Left renal cortex interstitium (tissue), 4 donors: Measurements from ENCODE around the gene DYNLT2. TPM values are rescaled to one million over a fixed set of nuclear protein-coding genes. Genes with fewer than 3 reads are reported as not detected.
"Not testable (repeated sequence)": the region's sequence is repeated elsewhere in the genome, so short reads cannot be mapped to it uniquely, and the experiment has no call there.

Experiments
- DNase-seq, 4 donors: peaks; one replicate each; pipeline ENCODE4 v3.0.0-alpha.2; 2013; ENCODE audit warnings: low read depth in 4 of 4, low spot score in 2 of 4, missing footprints in 1 of 4
- polyA plus RNA-seq, 4 donors: library from polyadenylated mRNA; unstranded; fragments of 120-200 nt; gene quantifications; one replicate each; pipeline ENCODE4 v1.2.1, GENCODE V29; 2013; ENCODE audit not compliant: insufficient read length in 4 of 4

DYNLT2 gene
- polyA plus RNA-seq, 4 donors, result 6.5 to 10.9 (median 7.8) TPM

- DNase-seq, result no peak
Observed at GRCh38 chr6:169783971-169784820, 32.8 kb upstream of the DYNLT2 start.

- DNase-seq, result no peak
Observed at GRCh38 chr6:169783401-169783800, 32.0 kb upstream of the DYNLT2 start.

GRCh38 chr6:169782966-169783365, 31.6 kb upstream of the DYNLT2 start:
- DNase-seq, result no peak

DNA sequence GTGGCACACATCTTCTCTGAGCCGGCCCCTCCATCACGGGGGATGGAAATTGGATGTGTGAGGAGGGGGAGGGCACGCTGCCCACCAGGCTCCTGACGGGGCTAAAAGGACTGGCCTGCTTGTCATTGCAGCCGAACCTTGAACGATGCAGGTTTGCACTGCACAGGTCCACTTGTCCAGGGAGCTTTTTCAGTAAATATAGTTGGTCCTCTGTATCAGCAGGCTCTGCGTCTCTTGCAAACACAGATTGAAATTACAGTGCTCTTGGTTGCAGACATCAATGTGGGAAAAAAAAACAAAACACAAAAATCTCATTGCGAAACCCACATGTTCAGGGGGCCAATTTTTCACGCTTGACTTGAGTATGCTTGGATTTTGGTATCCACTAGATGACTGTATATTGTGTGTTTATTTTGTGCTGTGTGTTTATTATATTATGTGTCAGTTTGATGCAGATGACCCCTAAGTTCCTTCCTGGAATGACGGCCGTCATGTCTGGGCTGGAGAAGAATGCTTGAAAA, 29.3 kb upstream of the DYNLT2 start:
- DNase-seq, result no peak

- DNase-seq, result no peak
Observed at GRCh38 chr6:169779896-169780295, 28.5 kb upstream of the DYNLT2 start.

- no peak for DNase-seq
Observed at GRCh38 chr6:169779092-169779815, 27.9 kb upstream of the DYNLT2 start.

DNA sequence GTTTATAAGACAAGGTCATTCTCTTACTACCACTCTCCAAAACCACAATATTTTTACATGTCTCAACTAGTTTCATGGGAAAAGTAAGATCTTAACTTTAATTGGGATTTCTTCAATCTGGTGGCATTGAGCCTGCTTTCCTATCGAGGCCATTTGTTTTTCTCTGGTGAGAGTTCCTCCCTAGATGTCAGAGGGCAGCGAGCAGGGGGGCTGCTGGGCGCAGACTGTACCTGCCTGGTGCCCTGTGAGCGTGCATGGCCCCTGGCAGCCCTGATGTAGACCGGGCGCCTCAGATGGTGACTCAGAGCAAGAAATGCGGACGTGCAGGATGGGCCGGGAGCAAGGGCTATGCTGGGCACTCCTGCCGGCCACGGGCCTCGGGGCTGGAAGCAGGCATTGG, 27.3 kb upstream of the DYNLT2 start:
- no peak for DNase-seq

DNA sequence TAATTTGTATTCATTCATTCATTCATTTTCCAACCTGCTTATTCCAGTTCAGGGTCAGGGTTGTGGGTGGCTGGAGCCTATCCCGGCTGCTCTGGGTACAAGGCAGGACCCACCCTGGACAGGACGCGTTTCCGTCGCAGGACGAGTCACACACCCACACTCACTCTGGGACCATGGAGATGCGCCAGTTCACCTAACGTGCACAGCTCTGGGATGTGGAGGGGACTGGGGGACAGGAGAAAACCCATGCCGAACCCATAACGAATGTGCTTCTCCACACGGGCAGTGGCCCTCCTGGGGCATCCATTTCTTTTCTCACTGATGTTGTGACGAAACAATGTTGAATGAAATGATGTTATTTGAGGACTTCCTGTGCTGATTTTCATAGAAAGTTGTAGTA, 26.5 kb upstream of the DYNLT2 start:
- no peak for DNase-seq

GRCh38 chr6:169776379-169776778, 25.0 kb upstream of the DYNLT2 start:
- DNase-seq, result no peak

GRCh38 chr6:169775321-169775720, 23.9 kb upstream of the DYNLT2 start:
- DNase-seq, result no peak

- DNase-seq, result no peak
Observed at GRCh38 chr6:169774347-169774746, 23.0 kb upstream of the DYNLT2 start.

DNA sequence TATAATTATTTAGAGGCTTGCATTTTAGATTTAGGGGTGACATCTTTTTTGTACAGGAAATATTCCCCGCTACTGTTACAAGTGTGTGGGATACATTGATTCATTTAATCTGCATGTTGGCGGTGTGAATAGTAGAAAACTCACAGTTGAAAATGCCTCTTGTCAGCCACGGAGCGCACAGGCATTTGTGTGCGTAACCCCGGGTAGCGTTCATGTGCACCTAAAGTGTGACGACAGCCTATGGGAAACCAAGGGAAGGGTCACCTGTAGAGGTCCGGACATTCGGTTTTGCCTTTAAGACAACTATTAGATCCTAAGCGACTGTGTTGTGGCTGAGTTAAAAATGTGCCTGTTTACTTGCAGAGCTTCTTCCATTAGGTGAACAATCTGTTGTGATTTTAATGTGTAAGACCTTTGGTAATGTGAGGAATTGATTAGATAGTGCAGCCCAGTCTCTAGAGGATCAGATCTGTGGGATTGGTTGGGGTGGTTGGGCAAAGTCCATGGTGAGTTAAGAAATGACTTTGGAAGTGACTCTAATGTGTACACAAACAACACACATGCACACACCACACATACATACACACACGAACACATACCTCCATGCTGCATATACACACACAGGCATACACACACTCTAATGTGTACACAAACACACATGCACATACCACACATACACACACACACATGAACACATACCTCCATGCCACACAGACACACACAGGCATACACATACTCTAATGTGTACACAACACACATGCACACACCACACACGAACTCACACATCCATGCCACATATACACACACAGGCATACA, 15.8 kb upstream of the DYNLT2 start:
- no peak for DNase-seq

- no peak for DNase-seq
Observed at GRCh38 chr6:169766232-169766631, 14.9 kb upstream of the DYNLT2 start.

- DNase-seq, result not testable (repeated sequence)
Observed at GRCh38 chr6:169765789-169766188, 14.4 kb upstream of the DYNLT2 start.

DNA sequence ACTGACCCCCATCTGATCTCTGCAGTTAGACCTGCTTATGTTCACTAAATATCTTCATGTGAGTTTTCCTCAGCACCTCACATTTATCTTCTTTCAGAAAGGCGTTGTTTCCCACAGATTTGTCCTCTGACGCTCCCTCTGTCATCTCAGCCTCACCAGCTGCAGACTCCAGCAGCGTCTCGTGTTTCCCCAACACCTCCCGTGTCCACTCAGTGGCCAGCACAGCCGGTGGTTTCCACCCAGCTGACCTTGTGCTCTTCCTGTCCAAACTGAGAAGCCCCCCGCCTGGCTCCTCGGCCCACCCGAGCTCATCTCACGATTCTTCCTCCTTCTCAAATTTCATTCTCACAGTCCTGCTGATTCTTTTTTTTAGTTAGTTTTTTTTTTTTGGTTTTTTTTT, 12.5 kb upstream of the DYNLT2 start:
- DNase-seq, result no peak

DNA sequence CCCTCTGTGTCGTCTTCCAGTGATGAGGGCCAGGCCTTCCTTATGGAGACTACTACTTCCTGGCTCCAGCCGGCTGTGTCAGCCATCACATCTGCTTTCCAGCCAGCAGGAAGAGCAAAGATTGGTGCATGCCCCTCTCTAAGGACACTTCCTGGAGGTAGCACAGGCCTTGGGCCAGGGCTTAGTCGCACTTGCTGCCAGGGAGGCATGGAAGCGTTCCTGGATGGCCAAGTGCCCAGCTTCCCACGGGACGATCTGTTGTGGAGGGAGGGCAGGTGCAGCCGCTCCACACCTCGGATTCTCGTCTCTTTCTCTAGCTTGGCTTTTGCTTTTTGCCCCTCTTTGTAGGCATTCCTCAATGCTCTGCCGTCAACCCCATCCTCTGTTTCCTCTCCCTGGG, 11.9 kb upstream of the DYNLT2 start:
- DNase-seq, result no peak

DNA sequence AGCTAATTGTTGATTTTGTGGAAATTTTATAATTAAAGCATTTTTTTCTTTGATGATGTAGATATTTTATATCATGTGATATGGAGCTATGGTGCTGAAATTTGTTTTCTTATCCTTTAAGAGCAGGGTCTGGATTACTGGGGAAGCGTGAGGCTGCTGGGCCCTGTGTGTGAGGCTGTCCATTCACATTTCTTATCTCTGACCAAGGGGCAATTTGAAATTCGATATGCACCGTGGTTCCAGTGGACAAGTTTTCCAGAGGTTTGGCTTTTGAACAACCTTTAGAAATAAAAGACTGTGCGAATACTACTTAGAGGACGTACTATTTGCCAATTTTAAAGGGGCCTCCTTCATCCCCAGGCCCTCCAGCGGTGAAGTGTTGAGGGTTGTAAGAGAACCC, 3.8 kb upstream of the DYNLT2 start:
- no peak for DNase-seq

- DNase-seq, result no peak
Observed at GRCh38 chr6:169752074-169752623, 777 bp upstream of the DYNLT2 start.

GRCh38 chr6:169746556-169746955, 4.8 kb downstream of the DYNLT2 start:
- no peak for DNase-seq

- DNase-seq, result no peak
Observed at GRCh38 chr6:169745405-169745804, 6.0 kb downstream of the DYNLT2 start.

GRCh38 chr6:169741344-169741743, 10.0 kb downstream of the DYNLT2 start:
- DNase-seq, result no peak
